Caki2 (cell line): ENCODE results near the gene UGT8. TPM values are rescaled to one million over a fixed set of nuclear protein-coding genes. Genes with fewer than 3 reads are reported as not detected.
"Not testable (repeated sequence)": the region's sequence is repeated elsewhere in the genome, so short reads cannot be mapped to it uniquely, and the experiment has no call there.

Experiments
- DNase-seq: peaks from one replicate; pipeline ENCODE4 v3.0.0-alpha.2; 2015; ENCODE audit warnings: low read depth
- in situ Hi-C: cut with HindIII; loops from 2 replicates; pipeline ENCODE4 v1.10.0; 2016; ENCODE audit warnings: low sequenced_read_pairs, low pct_unique_long_range_greater_than_20kb, mixed read lengths
- total RNA-seq: library from RNA; depleted of rRNA; stranded (reverse); fragments of >200 nt; shearing (Covaris generic); gene quantifications from 2 replicates; pipeline ENCODE4 v1.2.3, GENCODE V29; 2014; ENCODE audit warnings: low replicate concordance; rRNA removed

UGT8 gene, protein sequence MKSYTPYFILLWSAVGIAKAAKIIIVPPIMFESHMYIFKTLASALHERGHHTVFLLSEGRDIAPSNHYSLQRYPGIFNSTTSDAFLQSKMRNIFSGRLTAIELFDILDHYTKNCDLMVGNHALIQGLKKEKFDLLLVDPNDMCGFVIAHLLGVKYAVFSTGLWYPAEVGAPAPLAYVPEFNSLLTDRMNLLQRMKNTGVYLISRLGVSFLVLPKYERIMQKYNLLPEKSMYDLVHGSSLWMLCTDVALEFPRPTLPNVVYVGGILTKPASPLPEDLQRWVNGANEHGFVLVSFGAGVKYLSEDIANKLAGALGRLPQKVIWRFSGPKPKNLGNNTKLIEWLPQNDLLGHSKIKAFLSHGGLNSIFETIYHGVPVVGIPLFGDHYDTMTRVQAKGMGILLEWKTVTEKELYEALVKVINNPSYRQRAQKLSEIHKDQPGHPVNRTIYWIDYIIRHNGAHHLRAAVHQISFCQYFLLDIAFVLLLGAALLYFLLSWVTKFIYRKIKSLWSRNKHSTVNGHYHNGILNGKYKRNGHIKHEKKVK
- 5.8 and 17.6 TPM in 2 replicates for total RNA-seq

DNA sequence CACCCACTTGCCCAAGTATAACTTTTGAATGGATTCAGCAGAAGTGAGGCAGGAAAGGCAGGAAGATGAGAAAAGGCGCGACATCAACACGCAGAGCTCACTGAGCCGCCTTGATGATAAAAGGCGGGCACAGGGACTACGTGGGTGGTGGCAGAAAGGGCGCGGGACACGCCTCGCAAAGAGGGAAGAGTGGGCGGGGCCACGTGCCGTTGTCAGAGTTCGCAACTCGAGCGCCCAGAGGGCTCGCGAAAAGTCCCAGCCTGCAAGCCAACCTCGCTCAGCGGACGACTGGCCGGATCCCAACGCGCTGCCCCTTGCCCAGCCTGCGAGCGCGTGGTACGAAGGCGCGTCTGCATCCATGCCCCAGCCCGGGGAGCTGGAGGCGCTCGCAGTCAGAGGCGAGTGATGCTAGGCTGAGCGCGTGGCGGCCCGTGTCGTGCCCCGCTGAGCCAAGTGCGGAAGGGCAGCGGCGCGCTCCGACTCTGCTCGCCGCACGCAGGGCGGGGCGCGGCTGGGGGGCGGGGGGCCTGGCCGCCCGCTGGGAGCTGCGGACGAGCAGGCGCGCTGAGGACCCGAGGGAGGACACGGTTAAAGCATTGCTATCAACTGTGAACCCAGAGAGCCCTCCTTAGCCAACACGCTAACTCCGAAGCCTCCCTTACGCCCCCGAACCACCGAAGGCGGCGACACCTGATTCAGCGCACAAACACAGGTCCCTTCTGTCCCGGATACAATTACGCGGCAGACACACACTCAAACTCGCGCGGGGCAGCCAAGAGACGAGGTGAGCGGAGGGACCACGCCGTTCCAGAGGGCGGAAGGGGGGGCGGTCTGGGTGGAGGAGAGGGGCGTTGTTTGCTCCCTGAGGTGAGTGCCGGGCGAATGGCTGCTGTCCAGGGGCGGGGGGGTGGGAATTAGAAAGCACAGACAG lies at the start of gene UGT8:
TSS of gene UGT8 (plus strand) at position 617 of the 931 bp plus-strand sequence. CDS start 24,074 bp downstream, outside the sequence.
- in situ Hi-C loops = no loop called here
- peak; percentile 72 for DNase-seq

DNA sequence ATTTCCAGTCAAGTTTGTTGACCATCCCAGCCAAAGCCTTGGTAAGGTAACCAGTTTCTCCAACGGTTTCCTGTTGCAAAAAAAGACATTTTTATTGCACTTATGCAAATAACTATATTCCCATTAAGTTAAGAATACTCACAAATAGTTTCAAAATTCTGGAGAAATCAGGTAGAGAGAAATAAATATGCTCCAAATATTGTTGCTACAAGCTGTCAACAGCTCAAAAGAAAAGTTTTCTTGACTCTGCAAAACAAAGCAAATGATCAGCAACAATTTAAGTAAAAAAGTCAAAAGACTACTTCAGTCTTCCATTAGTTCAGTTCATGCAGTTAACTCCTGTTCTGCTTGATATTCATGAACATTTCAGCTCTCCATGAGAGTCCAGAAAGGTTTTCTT lies 49.0 kb upstream of the UGT8 start:
- in situ Hi-C loops = no loop called here
- DNase-seq = no peak

DNA sequence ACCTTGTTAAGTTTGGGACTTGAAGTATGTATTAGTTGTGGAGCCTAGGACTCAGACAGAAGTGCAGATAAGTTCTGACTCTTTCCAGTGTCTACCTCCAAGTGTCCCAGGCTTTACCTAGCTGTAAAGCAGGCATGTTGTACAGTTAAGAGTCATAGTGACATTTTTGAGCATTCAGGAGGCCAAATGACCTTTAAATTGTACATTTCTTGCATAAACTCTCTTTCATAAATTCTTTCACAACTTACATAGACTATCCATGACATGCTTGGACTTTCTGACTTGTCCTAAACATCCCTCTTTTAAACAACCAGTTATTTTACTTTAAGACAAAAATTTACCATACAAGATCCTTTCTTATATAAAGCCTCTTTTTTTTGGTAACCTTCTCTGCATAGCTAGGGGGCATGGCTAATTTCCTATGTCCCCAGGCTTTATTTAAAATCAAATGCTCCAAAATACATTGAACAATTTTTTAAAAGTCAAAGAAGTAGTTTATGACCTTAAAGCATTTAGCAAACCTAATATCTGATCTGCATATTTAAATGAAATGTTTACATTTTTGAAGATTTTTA lies 40.1 kb upstream of the UGT8 start:
- in situ Hi-C loops = no loop called here

DNA sequence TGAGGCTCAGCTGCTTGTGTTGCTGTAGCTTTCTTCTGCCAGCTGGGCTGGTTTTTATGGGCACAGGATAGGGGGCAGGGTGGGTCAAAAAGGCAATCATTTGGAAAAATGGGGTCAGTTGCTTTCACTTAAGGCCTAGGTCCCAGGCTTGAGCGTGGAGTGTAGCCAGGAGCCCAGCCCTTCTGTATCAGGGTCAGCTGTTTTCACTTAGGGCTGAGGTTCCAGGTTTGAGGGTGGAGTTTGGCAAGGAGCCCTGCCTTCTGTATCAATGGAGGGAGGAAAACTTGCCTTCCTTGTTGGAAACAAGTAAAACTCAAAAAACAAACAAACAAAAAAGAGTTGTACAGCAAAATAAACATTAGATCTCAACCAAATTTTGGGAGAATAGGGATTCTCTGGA lies 37.0 kb upstream of the UGT8 start:
- no peak for DNase-seq
- in situ Hi-C loops = no loop called here

More for the DNA sequence above, 40.1 kb upstream of the UGT8 start:
- peak; percentile 14 for DNase-seq

DNA sequence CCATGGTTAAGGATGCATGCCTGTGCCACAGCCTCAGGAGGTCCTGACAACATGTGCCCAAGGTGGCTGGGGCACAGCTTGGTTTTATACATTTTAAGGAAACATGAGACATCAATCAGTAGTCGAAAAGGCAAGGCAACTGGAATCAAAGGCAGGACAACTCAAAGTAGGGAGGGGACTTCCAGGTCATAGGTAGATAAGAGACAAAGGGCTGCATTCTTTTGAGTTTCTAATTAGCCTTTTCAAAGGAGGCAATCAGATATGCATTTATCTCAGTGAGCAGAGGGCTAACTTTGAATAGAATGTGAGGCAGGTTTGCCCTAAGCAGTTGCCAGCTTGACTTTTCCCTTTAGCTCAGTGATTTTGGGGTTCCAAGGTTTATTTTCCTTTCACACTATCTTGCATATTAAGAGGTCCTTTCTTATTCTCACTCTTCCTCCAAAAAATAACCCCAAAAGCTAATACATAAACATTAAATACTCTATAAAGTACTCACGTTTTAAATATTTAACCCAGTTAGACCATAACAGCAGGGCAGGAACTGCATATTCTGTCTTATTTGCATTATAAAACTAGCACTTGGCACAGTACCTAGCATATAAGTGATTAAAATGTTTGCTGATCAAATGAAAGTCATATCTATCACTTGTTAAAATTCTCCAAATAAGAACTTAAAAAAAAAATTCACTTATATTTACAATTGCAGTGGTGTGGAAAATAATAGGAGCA lies 36.3 kb upstream of the UGT8 start:
- DNase-seq = no peak
- in situ Hi-C loops = no loop called here

DNA sequence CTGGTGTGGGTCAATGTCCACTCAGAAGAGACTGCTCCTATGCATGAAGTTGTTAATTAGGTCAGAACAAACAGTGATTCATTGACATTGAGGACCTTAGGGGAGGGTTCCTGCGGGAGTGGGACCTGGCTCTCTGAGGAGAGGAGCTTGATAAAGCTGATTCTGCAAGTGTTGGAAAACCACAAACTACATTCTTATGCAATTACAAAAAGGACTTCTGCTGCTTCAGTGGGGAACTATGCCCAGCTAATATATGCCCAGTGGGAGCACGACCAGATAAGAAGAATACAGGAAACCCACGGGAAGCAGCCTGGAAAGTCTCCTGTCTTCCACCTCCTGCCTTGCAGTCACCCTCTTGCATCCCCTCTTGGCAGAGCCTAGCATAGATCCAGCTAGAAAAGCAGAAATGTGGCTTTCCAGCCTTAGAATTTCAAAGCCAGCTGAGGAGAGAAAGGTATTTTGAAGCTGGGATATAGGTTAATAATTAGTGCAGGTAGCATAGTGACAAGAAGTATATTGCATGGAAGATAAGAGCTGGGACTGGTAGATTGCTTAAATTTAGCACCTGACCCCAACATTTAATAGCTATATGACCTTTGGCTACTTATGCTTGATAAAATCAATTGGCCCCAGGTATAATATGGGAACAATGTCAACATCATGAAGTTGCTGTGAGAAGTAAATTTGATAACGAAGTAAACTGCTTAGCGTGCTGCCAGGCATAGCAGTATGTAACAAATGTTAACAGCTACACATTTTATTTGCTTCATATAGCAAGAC lies 34.9 kb upstream of the UGT8 start:
- DNase-seq = peak; percentile 52
- in situ Hi-C loops = no loop called here

DNA sequence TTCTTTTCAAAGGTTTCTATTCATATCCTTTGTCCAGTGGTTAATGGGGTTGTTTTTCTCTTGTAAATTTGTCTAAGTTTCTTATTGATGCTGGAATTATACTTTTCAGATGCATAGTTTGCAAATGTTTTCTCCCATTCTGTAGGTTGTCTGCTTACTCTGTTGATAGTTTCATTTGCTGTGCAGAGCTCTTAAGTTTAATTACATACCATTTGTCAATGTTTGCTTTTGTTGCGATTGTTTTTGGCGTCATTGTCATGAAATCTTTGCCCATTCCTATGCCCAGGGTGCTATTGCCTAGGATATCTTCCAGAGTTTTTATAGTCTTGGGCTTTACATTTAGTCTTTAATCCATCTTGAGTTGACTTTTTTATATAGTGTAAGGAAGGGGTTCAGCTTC lies 21.2 kb upstream of the UGT8 start:
- DNase-seq = no peak
- in situ Hi-C loops = no loop called here

DNA sequence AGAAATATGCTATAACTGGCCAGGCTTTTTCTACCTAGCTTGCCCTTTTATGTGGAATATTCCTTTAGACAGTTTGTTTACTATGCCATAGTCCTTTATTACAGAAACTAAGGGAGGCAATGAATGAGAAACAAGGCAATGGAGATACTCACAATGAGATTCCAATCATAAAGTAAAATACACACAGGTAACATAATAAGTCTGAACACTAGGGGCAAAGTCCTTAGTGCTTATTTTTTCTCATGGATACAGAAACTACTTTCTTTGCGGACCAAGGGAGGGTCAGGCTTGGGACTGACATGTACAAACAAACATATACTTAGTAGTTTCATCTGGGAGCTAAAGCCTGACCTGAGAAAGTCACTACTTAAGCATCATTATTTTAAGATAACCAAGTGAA lies 16.0 kb upstream of the UGT8 start:
- in situ Hi-C loops = no loop called here
- no peak for DNase-seq

DNA sequence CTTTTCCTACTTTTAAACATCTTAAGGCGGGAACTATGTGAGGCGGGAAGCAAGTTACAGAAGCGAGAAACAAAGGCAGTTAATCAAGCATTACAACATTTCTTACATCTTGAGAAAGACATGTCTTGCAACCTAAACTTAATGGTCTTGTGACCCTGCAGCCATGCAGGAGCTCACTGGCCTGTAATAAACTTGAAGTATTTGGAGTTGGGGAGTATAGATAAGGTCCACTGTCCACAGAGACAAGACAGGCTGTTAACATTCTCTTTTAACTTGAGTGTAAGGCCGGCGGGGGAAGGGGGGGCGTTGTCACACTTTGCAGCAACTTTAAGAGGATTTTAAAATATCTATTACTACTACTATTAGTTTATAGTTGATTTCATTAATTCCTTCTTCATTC lies 10.3 kb upstream of the UGT8 start:
- in situ Hi-C loops = no loop called here
- DNase-seq = no peak

DNA sequence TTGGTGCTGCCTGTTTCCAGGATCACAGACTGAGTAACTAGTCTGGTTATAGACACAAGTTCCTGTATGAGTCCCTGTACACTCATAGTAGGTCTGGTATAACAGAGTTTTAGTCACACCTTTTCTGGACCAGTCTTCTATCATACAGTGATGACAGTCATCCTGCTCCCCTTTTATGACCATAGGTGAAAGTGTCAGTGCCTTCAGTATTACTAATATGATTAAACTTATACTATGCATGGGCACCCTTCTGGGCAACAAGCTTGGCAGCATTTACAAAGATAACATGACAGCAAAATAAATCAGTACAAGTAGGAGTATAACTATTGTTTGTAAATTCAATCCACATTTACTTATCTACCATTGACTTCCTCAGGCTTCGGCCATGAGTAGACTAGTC lies 8.2 kb upstream of the UGT8 start:
- in situ Hi-C loops = not testable (repeated sequence)

DNA sequence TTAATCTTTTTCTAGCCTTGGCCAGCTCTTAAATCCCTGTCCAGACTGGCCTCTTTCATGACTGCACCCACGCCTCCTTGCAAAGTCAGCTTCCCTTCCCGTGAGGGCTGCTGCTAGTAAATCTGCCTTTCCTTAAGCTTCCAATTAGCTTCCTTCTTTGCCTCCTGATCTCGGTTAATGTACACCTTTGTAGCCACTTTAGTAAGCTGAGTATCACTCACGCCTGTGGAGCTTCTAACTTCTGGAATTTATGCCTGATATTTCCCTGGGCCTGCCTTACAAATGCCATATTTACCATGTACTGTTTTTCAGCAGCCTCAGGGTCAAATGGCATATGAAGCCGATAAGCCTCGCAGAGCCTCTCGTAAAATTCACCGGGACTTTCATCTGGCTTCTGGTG lies 5.1 kb upstream of the UGT8 start:
- DNase-seq = no peak
- in situ Hi-C loops = no loop called here

More for the DNA sequence above, 8.2 kb upstream of the UGT8 start:
- DNase-seq = not testable (repeated sequence)

DNA sequence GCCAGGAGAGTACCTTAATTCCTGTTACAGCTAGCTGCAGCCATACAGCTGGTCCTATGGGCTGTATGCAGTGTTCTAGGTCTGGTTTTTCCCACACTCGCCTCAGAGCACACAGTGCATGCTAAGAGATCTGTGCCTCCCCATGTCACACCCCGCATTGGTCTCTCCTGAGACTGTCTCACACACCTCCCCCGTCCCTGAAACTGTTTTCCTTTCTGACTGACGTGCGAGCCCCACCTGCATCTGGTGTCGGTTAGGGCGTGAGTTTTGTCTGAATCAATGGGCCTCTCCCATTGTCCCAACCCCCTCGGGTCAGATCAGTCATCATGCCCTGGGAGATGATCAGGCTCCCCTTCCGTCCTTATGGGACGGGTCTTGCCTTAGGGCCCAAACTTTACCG lies 3.4 kb upstream of the UGT8 start:
- in situ Hi-C loops = no loop called here
- no peak for DNase-seq

DNA sequence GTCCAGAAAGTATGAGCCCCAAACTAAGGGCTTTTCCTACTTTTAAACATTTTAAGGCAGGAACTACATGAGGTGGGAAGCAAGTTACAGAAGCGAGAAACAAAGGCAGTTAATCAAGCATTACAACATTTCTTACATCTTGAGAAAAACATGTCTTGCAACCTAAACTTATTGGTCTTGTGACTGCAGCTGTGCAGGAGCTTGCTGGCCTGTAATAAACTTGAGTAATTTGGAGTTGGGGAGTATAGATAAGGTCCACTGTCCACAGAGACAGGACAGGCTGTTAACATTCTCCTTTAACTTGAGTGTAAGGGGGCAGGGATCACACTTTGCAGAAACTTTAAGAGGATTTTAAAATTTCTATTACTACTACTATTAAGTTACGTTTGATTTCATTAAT lies 2.7 kb upstream of the UGT8 start:
- DNase-seq = no peak
- in situ Hi-C loops = no loop called here

DNA sequence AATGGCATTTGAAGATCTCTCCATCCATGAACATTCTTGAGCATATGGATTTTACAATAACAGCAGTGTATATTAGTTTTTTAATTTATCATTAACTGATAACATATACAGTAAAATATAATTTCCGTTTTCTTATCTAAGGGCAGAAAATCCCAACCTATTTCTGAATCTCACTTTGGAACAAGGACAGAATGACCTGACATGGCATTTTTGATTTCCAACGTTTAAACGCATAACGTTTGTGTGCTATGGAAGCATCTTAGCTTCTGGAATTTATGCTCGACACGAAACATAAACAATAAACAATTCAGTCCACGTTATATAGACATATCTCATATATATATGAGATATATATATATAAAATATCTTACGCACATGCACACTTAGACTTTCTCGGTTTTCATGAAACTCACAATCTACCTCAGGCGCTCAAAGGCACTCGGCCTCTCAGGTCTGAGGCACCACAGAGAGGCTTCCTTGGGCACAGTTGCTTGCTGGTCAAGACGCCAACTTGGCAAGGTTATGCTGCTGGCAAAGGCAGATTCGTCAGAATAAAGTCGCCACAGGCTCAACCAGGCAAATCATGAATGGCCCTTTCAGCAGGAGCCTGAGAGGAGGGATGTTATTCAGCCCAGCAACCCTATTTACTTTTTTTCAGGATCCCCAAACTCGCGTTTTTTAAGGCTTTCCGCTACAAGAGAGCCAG lies 1.0 kb upstream of the UGT8 start:
- in situ Hi-C loops = no loop called here
- DNase-seq = no peak

DNA sequence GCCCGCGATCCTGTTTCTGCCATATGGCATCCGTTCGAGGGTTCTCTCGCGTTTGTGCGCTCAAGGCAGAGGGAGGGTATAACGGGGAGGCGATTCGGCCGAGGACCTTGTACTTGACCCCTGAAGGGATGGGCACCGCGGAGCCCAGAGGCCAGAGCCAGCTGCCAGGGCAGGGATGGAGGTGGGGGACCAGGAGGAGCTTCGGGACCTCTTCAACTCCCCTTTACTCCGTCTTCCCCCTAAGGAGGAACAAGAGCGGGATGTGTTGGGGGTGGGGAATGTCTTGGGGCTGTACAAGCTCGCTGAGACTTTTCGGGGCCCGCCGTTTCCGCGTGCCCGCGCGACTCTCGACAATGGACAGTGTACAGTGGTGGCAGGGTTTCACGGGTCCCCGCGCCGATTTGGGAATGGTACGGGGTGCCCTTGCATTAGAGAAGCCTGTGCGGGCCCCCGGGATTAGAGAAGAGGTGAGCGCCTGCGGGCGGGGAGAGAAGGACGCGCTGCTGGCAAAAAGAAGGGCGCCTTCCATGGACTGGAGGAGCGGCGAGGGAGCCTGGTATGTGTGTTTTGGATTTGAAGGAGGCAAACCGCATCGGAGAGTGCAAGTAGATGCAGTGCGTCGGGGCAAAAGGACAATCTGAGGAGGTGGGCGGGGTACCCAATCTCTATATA lies 760 bp downstream of the UGT8 start:
- in situ Hi-C loops = no loop called here

DNA sequence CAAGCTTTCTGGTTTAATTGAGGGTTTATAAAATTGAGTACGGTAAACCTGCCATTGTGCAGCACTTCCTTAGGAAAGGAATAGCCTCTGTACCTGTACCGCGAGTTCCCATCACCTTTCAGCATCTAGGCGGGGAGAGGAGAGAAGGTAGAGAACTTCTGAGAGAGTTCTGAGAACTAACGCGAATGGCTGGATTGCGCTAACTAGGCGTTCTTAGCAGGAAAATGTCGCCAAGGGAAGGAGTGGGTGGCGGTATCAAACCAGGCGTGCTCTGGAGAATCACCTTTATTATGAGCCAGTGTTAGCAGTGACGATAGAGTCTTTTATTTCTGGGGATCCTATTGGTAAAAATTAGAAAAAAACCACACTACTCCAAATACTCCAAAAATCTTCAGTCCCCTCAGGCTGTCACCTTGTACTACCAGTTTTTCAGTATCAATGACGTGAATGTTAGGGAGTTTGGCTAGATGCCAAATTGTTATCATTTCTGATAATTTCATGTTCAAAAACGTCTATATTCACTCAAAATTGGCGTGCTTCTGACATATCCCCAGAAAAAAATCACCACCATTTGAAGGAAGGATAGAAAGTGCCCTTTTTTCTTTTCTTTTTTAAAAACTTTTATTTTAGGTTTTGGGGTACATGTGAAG lies 1.4 kb downstream of the UGT8 start:
- DNase-seq = peak; percentile 17
- in situ Hi-C loops = no loop called here

More for the DNA sequence above, 760 bp downstream of the UGT8 start:
- DNase-seq = peak; percentile 35
